Stimulated activated effector memory CD8-positive, alpha-beta T cell treated with anti-CD3 and anti-CD28 coated beads, Interleukin-12 subunit alpha, Interleukin-12 subunit beta, amount 100 ng/mL, for 72 hours (primary cell): Measurements from ENCODE around the gene SLC13A4.
"Not testable (repeated sequence)": the region's sequence is repeated elsewhere in the genome, so short reads cannot be mapped to it uniquely, and the experiment has no call there.

ENCODE experiments used
- ATAC-seq: fragments of 150-1000 bp; cut with Tn5 transposase; 2 replicates; pipeline ENCODE4 v1.10.0; 2021
- DNase-seq, 2 donors: peaks; one replicate each; pipeline ENCODE4 v3.0.0; 2021 to 2022; ENCODE audit warnings: low spot score in 2 of 2
- H3K27ac Mint-ChIP-seq: one replicate; pipeline ENCODE4 v1.8.0; 2022; ENCODE audit warnings: mild to moderate bottlenecking, mixed read lengths
- H3K36me3 Mint-ChIP-seq: one replicate; pipeline ENCODE4 v1.8.0; 2022; ENCODE audit warnings: mild to moderate bottlenecking, mixed read lengths
- H3K4me1 Mint-ChIP-seq: one replicate; pipeline ENCODE4 v1.8.0; 2022; ENCODE audit warnings: mixed read lengths
- H3K4me3 Mint-ChIP-seq: one replicate; pipeline ENCODE4 v1.8.0; 2022; ENCODE audit warnings: mild to moderate bottlenecking, mixed read lengths
- H3K9me3 Mint-ChIP-seq: one replicate; pipeline ENCODE4 v1.8.0; 2022; ENCODE audit warnings: mixed read lengths

The SLC13A4 gene

DNA sequence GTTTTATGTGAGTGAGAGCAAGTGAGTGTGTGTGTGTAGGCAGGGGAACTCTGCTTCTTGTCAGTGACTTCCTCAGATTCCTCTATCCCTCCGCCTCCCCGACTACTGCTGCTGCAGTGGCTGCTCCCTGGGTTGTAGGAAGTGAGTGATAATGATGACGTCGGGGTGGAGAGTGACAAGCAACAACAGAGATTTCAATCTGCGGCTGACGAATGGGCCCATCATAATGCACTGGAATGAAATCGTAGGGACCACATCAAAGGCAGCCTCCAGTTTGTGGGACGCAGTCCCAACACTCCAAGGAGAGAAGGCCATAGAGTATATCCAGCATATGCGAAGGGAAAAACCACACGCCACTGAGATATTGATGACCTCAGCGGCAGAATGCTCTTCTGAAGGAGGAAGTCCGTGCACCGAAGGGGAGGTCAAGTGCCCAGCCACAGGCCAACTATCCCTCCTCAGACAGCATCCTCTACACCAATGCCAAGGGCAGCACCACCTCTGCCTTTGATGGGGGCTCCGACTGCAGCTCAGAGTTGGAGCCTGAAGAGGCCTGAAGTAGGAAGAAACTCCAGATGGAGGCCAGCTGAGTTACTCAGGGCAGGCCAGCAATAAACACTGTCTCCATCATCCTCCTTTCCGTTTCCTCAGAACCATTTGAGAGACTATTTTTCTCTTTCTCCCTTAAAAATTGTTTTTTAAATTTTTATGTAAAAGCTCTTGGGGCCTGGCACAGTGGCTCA is 77.0 kb downstream of the SLC13A4 start:
- Mint-ChIP-seq H3K9me3 (no peaks in the 10 kb centered on the region), H3K27ac (no peak overlapping the region), H3K4me1 (no peaks in the 10 kb centered on the region), H3K36me3 (peaks cover 39% of the 10 kb centered on the region), H3K4me3 (no peak overlapping the region)
- ATAC-seq = no peak
- DNase-seq = no peak

DNA sequence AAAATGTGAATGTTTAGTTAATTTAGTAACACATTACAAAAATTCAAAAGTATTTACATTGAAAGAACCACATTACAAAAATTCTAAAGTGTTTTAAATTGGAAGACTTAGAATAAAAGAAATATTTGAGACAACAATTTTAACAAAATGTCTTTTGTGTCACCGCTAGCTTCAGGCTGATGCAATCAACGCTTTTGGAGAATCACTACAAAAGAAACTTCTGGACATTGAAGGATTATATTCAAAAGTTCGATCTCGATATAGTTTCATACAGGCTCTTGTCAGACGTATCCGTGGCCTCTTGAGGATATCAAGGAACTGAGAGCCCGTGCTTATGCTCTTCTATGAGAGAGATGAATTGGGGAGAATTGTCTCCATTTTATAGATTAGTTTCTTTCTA is 79.8 kb downstream of the SLC13A4 start:
- H3K9me3 Mint-ChIP-seq = no peaks in the 10 kb centered on the region
- DNase-seq (no peak), ATAC-seq (no peak)
- H3K4me3 Mint-ChIP-seq = no peak overlapping the region
- H3K27ac Mint-ChIP-seq = no peak overlapping the region
- no peaks in the 10 kb centered on the region for H3K4me1 Mint-ChIP-seq
- H3K36me3 Mint-ChIP-seq = peaks cover 64% of the 10 kb centered on the region

DNA sequence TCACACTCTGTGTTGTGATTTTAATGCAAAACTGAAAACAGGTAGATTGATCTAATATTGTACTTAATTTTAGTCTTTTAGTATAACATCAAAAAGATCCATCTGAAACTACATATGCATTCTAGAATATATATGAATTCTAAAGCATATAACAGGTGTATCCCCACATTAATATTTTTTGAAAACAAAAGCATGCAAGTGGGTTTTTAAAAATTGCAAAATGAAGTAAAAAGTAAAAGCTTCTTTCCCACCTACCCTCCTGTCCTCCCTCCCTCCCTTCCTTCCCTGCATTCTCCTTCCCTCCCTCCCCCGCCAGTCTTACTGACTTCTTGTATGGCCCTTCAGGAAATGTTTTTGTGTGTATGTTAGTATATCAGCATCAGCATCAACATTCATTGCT is 80.2 kb downstream of the SLC13A4 start:
- DNase-seq (no peak), ATAC-seq (no peak)
- Mint-ChIP-seq H3K36me3 (peaks cover 64% of the 10 kb centered on the region), H3K9me3 (no peaks in the 10 kb centered on the region), H3K27ac (no peak overlapping the region), H3K4me3 (no peak overlapping the region), H3K4me1 (no peaks in the 10 kb centered on the region)

DNA sequence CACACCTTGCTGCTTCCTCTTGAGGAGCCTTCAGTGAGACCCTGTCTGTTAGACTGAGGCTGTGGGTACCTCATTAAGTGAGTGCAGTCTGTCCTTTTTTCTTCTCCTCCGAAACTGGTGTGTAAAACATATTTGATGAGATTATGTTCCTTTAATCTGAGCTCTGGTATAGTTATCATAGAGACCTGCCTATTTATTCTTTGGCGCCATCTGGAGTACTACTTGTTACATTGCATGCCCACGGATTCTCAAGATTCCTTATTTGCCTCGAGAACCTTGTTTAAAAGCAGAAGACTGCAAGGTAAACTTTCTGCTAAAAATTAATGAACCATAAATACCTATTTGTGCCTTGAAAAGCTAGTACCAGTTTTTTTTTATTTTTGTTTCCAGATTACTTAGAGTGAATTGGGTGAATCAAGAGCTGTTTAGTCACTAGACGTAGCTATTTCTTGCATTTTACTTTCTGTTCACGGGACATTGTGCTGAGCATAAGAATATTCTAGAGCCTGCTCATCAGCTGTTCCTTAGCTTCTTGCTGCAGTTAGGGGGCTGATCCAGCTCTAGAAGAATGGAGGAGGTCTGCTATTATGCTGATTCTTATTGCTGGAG is 82.6 kb downstream of the SLC13A4 start:
- Mint-ChIP-seq H3K9me3 (no peaks in the 10 kb centered on the region), H3K27ac (no peak overlapping the region), H3K36me3 (peaks cover 87% of the 10 kb centered on the region), H3K4me3 (no peak overlapping the region), H3K4me1 (no peaks in the 10 kb centered on the region)
- ATAC-seq (peak; percentile 48), DNase-seq (no peak)

DNA sequence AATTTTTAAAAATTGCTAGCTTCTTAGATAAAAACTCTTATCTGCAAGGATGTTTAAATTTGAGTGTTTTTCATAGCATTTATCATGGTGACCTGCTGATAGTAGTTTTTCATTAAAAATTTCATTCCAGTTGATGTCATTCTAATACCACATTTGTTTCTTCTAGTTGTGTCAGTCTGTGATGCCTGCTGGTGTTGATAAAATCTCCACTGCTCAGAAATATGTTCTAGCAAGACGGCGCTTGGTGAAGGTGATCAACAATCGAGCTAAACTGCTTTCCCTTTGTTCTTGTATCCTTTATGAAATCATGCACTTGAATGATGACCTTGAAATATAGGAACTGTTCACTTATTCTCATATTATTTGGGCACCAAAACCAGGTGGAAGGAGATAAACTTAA is 83.3 kb downstream of the SLC13A4 start:
- DNase-seq (no peak), ATAC-seq (no peak)
- Mint-ChIP-seq H3K4me3 (no peak overlapping the region), H3K27ac (no peak overlapping the region), H3K9me3 (no peaks in the 10 kb centered on the region), H3K4me1 (no peaks in the 10 kb centered on the region), H3K36me3 (peaks cover 91% of the 10 kb centered on the region)

DNA sequence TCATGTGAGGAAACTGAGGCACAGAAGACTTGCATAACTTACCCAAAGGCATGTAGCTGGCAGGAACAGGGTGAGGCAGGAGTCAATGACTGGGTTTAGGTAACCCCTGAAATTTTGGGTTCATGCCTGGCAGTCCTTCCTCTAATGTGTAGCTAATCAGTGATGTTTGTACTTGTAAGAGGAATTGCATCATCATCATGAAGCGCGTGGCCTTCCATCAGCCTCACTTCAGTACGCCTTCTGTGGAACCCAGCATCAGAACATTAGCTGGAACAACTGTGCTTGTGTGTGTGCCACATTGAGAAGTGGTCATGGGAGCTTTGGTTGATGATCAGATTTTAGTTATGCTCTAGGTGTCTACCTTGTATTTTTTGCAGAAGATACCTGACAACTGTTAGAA is 83.8 kb downstream of the SLC13A4 start:
- H3K27ac Mint-ChIP-seq = no peak overlapping the region
- no peaks in the 10 kb centered on the region for H3K9me3 Mint-ChIP-seq
- no peak for DNase-seq
- H3K4me3 Mint-ChIP-seq = no peak overlapping the region
- no peak for ATAC-seq
- H3K4me1 Mint-ChIP-seq = no peaks in the 10 kb centered on the region
- peaks cover 91% of the 10 kb centered on the region for H3K36me3 Mint-ChIP-seq

DNA sequence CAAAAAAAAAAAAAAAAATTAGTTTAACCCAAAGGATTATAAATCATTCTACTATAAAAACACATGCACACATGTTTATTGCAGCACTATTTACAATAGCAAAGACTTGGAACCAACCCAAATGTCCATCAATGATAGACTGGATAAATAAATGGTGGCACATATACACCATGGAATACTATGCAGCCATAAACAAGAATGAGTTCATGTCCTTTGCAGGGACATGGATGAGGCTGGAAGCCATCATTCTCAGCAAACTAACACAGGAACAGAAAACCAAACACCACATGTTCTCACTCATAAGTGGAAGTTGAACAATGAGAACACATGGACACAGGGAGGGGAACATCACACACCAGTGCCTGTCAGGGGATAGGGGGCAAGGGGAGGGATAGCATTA is 88.3 kb downstream of the SLC13A4 start:
- ATAC-seq, H3K4me1 Mint-ChIP-seq, H3K9me3 Mint-ChIP-seq, H3K27ac Mint-ChIP-seq, H3K4me3 Mint-ChIP-seq, DNase-seq: not testable (repeated sequence)
- peaks cover 91% of the 10 kb centered on the region for H3K36me3 Mint-ChIP-seq

DNA sequence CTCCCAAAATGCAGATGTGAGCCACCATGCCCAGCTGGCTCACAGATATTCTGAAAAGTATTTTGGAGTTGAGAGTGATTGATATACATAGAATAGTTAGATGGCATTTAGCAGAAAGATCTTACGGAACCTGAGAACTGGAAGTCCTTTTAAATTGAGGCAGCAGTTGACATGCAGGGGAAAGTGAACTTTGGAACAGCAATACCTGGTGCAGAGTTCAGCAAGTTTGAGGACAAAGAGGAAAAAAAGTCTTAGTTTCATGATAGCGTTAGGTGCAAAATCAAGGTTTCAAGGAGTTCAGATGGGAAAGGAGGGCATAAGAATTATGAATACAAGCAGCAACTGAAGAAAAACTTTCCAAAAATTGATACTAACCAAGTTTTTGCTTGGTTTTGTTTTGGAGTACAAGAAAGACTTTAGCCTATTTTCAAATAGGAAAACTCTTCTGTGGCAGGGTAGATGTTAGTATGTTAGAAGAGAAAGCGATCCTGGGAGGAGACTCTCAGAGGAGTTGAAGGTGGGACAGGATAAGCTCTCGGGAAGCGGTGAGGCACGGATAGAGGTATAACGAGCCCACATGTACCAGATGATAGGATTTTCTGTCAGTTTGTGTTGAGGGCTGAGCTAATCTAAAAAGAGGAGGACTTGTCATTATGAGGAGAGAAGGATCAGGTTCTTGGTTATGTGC is 93.7 kb downstream of the SLC13A4 start:
- no peak overlapping the region for H3K27ac Mint-ChIP-seq
- H3K4me3 Mint-ChIP-seq = no peak overlapping the region
- no peak for ATAC-seq
- peaks cover 100% of the 10 kb centered on the region for H3K36me3 Mint-ChIP-seq
- no peaks in the 10 kb centered on the region for H3K9me3 Mint-ChIP-seq
- no peak for DNase-seq
- H3K4me1 Mint-ChIP-seq = no peaks in the 10 kb centered on the region
